ENCODE results near the gene MGME1.
"Not testable (repeated sequence)": the region's sequence is repeated elsewhere in the genome, so short reads cannot be mapped to it uniquely, and the experiment has no call there.

Gene MGME1

GRCh38 chr20:17959257-17959627, 9.6 kb upstream of the MGME1 start:
- no peaks in the 10 kb centered on the region for H3K9me2 ChIP-seq (replicated peaks; ENCODE audit: low read depth, low read length)
- peak overlapping the region; percentile 91 for H3K4me3 ChIP-seq (ENCODE audit: low read length, poor library complexity, severe bottlenecking)
- H3K9ac ChIP-seq (ENCODE audit: low read depth, low read length, poor library complexity, severe bottlenecking): peak overlapping the region; percentile 99
- H3K27me3 ChIP-seq (ENCODE audit: insufficient read depth, low read length, poor library complexity, severe bottlenecking): no peaks in the 10 kb centered on the region
- H3K79me2 ChIP-seq (ENCODE audit: insufficient read depth, low read length): peaks cover 100% of the 10 kb centered on the region
- peak overlapping the region; percentile 97 for H3K4me2 ChIP-seq (ENCODE audit: low read depth, low read length, poor library complexity, severe bottlenecking)
- no peak overlapping the region for H2AFZ ChIP-seq (ENCODE audit: low read length)
- H4K20me1 ChIP-seq (ENCODE audit: insufficient read depth, low read length, poor library complexity, severe bottlenecking): peaks cover 92% of the 10 kb centered on the region
- peaks cover 27% of the 10 kb centered on the region for H3K36me3 ChIP-seq (ENCODE audit: insufficient read depth, low read length)
- peaks cover 80% of the 10 kb centered on the region for H3K4me1 ChIP-seq (ENCODE audit: insufficient read depth, low read length, poor library complexity, severe bottlenecking)
- peaks cover 6% of the 10 kb centered on the region for H3F3A ChIP-seq (ENCODE audit: low read depth)
- TF ChIP-seq, protein P1, sequence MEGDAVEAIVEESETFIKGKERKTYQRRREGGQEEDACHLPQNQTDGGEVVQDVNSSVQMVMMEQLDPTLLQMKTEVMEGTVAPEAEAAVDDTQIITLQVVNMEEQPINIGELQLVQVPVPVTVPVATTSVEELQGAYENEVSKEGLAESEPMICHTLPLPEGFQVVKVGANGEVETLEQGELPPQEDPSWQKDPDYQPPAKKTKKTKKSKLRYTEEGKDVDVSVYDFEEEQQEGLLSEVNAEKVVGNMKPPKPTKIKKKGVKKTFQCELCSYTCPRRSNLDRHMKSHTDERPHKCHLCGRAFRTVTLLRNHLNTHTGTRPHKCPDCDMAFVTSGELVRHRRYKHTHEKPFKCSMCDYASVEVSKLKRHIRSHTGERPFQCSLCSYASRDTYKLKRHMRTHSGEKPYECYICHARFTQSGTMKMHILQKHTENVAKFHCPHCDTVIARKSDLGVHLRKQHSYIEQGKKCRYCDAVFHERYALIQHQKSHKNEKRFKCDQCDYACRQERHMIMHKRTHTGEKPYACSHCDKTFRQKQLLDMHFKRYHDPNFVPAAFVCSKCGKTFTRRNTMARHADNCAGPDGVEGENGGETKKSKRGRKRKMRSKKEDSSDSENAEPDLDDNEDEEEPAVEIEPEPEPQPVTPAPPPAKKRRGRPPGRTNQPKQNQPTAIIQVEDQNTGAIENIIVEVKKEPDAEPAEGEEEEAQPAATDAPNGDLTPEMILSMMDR (conservative IDR thresholded peaks at IDR 0.05; ENCODE audit: low read length): no peak
- TF ChIP-seq EZH2phosphoT487 (IDR thresholded peaks at IDR 0.05; ENCODE audit: borderline replicate concordance): no peak
- no peaks in the 10 kb centered on the region for H3K9me3 ChIP-seq (ENCODE audit: insufficient read depth, low read depth, low read length)

DNA sequence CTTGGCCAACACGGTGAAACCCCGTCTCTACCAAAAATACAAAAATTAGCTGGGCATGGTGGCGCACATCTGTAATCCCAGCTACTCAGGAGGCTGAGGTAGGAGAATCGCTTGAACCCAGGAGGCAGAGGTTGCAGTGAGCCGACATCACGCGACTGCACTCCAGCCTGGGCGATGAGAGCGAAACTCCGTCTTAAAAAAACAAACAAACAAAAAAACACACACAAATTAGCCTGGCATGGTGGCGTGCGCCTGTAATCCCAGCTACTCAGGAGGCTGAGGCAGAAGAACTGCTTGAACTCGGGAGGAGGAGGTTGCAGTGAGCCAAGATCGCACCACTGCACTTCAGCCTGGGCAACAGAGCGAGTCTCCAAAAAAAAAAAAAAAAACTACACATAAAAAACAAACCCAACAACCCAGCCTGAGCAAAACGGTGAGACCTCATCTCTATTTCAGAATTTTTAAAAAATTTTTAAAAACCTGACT, 8.4 kb upstream of the MGME1 start:
- H3K9me3 ChIP-seq (ENCODE audit: insufficient read depth, low read depth, low read length); H3K9me2 ChIP-seq (replicated peaks; ENCODE audit: low read depth, low read length); H3F3A ChIP-seq (ENCODE audit: low read depth); H2AFZ ChIP-seq (ENCODE audit: low read length); H3K27me3 ChIP-seq (ENCODE audit: insufficient read depth, low read length, poor library complexity, severe bottlenecking): not testable (repeated sequence)
- H3K4me1 ChIP-seq (ENCODE audit: insufficient read depth, low read length, poor library complexity, severe bottlenecking): peaks cover 85% of the 10 kb centered on the region
- H3K4me3 ChIP-seq (ENCODE audit: low read length, poor library complexity, severe bottlenecking): peak overlapping the region; percentile 91
- peak overlapping the region; percentile 99 for H3K9ac ChIP-seq (ENCODE audit: low read depth, low read length, poor library complexity, severe bottlenecking)
- H3K36me3 ChIP-seq (ENCODE audit: insufficient read depth, low read length): peaks cover 15% of the 10 kb centered on the region
- H4K20me1 ChIP-seq (ENCODE audit: insufficient read depth, low read length, poor library complexity, severe bottlenecking): peaks cover 92% of the 10 kb centered on the region
- peak overlapping the region; percentile 97 for H3K4me2 ChIP-seq (ENCODE audit: low read depth, low read length, poor library complexity, severe bottlenecking)
- peaks cover 100% of the 10 kb centered on the region for H3K79me2 ChIP-seq (ENCODE audit: insufficient read depth, low read length)

- peaks cover 6% of the 10 kb centered on the region for H3F3A ChIP-seq (ENCODE audit: low read depth)
- H3K27me3 ChIP-seq (ENCODE audit: insufficient read depth, low read length, poor library complexity, severe bottlenecking): no peaks in the 10 kb centered on the region
- TF ChIP-seq EZH2phosphoT487 (IDR thresholded peaks at IDR 0.05; ENCODE audit: borderline replicate concordance): no peak
- TF ChIP-seq, protein P1 (conservative IDR thresholded peaks at IDR 0.05; ENCODE audit: low read length): no peak
- H4K20me1 ChIP-seq (ENCODE audit: insufficient read depth, low read length, poor library complexity, severe bottlenecking): peaks cover 92% of the 10 kb centered on the region
- H3K9me2 ChIP-seq (replicated peaks; ENCODE audit: low read depth, low read length): no peaks in the 10 kb centered on the region
- H3K79me2 ChIP-seq (ENCODE audit: insufficient read depth, low read length): peaks cover 100% of the 10 kb centered on the region
- H3K4me3 ChIP-seq (ENCODE audit: low read length, poor library complexity, severe bottlenecking): peak overlapping the region; percentile 91
- peaks cover 9% of the 10 kb centered on the region for H3K36me3 ChIP-seq (ENCODE audit: insufficient read depth, low read length)
- peak overlapping the region; percentile 99 for H3K9ac ChIP-seq (ENCODE audit: low read depth, low read length, poor library complexity, severe bottlenecking)
- H3K4me1 ChIP-seq (ENCODE audit: insufficient read depth, low read length, poor library complexity, severe bottlenecking): peaks cover 85% of the 10 kb centered on the region
- H3K9me3 ChIP-seq (ENCODE audit: insufficient read depth, low read depth, low read length): no peaks in the 10 kb centered on the region
- H3K4me2 ChIP-seq (ENCODE audit: low read depth, low read length, poor library complexity, severe bottlenecking): peak overlapping the region; percentile 97
- no peak overlapping the region for H2AFZ ChIP-seq (ENCODE audit: low read length)
Measured at GRCh38 chr20:17960927-17961586, 7.8 kb upstream of the MGME1 start.

GRCh38 chr20:17961587-17961940, 7.3 kb upstream of the MGME1 start:
- Histone ChIP-seq H3K27me3 (ENCODE audit: insufficient read depth, low read length, poor library complexity, severe bottlenecking) (no peaks in the 10 kb centered on the region), H3K9me3 (ENCODE audit: insufficient read depth, low read depth, low read length) (no peaks in the 10 kb centered on the region), H3K36me3 (ENCODE audit: insufficient read depth, low read length) (peaks cover 4% of the 10 kb centered on the region; the same call in 1 of the 2 replicates), H3F3A (ENCODE audit: low read depth) (peaks cover 6% of the 10 kb centered on the region), H3K4me2 (ENCODE audit: low read depth, low read length, poor library complexity, severe bottlenecking) (peak overlapping the region; percentile 97), H3K4me1 (ENCODE audit: insufficient read depth, low read length, poor library complexity, severe bottlenecking) (peaks cover 80% of the 10 kb centered on the region), H3K4me3 (ENCODE audit: low read length, poor library complexity, severe bottlenecking) (peak overlapping the region; percentile 91), H4K20me1 (ENCODE audit: insufficient read depth, low read length, poor library complexity, severe bottlenecking) (peaks cover 90% of the 10 kb centered on the region), H2AFZ (ENCODE audit: low read length) (no peak overlapping the region), H3K9ac (ENCODE audit: low read depth, low read length, poor library complexity, severe bottlenecking) (peak overlapping the region; percentile 99), H3K9me2 (replicated peaks; ENCODE audit: low read depth, low read length) (no peaks in the 10 kb centered on the region), H3K79me2 (ENCODE audit: insufficient read depth, low read length) (peaks cover 100% of the 10 kb centered on the region)
- TF ChIP-seq, protein P1 (conservative IDR thresholded peaks at IDR 0.05; ENCODE audit: low read length): no peak
- no peak for TF ChIP-seq EZH2phosphoT487 (IDR thresholded peaks at IDR 0.05; ENCODE audit: borderline replicate concordance)

All from Loucy (cell line).